SK-N-SH (cell line): ENCODE measurements around the gene ME3. TPM values are rescaled to one million over a fixed set of nuclear protein-coding genes. Genes with fewer than 3 reads are reported as not detected.

Experiments
- CTCF ChIA-PET: fragments of 300-600, 350-600 bp; formaldehyde crosslinking; extraction: SDS; loops from one replicate; lab custom pipeline; 2021; lab: Yijun Ruan, JAX
- POLR2A ChIA-PET: fragments of 350-600 bp; sonication (Branson Sonifier 250); formaldehyde crosslinking; extraction: SDS; loops from one replicate; lab custom pipeline; 2020; ENCODE audit warnings: antibody characterized with exemption, inconsistent platforms; lab: Yijun Ruan, JAX
- DNase-seq: peaks from one replicate; pipeline ENCODE4 v3.0.0; 2012
- H2AFZ ChIP-seq: fragments of 200-600 bp; sonication (generic); 2 replicates; pipeline ENCODE4 v1.8.1; 2016; ENCODE audit warnings: antibody characterized with exemption, mild to moderate bottlenecking, low read depth
- H3F3A ChIP-seq: fragments of 200-600 bp; sonication (generic); replicated peaks from 2 replicates; pipeline ENCODE3; 2016; ENCODE audit warnings: antibody characterized with exemption, mild to moderate bottlenecking; ENCODE audit not compliant: insufficient read depth
- H3K27ac ChIP-seq, 2 experiments: fragments of 200-500 bp in 1 of 2; fragments of 200-600 bp in 1 of 2; sonication (Bioruptor generic) in 1 of 2; sonication (generic), shearing (Covaris generic) in 1 of 2; 2 replicates each; pipeline versions ENCODE4 v1.5.1 to v1.6.1; 2014 to 2016; ENCODE audit warnings: low read depth in 2 of 2, inconsistent platforms in 1 of 2, low read length in 1 of 2, mild to moderate bottlenecking in 1 of 2, mixed read lengths in 1 of 2
- H3K27me3 ChIP-seq: fragments of 200-600 bp; sonication (generic), shearing (Covaris generic); 2 replicates; pipeline ENCODE4 v1.6.1; 2016; ENCODE audit warnings: mixed run types; ENCODE audit not compliant: insufficient read depth
- H3K36me3 ChIP-seq, 2 experiments: fragments of 200-500 bp in 1 of 2; fragments of 200-600 bp in 1 of 2; sonication (Bioruptor generic) in 1 of 2; sonication (generic) in 1 of 2; replicated peaks in 1 of 2; 2 replicates each; pipeline versions ENCODE3 to v1.5.1; 2014 to 2016; ENCODE audit warnings: low read length in 1 of 2, mild to moderate bottlenecking in 1 of 2; ENCODE audit not compliant: insufficient read depth in 2 of 2, control insufficient read depth in 1 of 2
- H3K4me1 ChIP-seq, 2 experiments: fragments of 200-500 bp in 1 of 2; fragments of 200-600 bp in 1 of 2; sonication (Bioruptor generic) in 1 of 2; sonication (generic), shearing (Covaris generic) in 1 of 2; 2 replicates each; pipeline versions ENCODE4 v1.5.1 to v1.6.1; 2014 to 2016; ENCODE audit warnings: low read depth in 1 of 2, low read length in 1 of 2, mixed run types in 1 of 2; ENCODE audit not compliant: insufficient read depth in 2 of 2, control insufficient read depth in 1 of 2
- H3K4me2 ChIP-seq: fragments of 200-600 bp; sonication (generic), shearing (Covaris generic); 2 replicates; pipeline ENCODE4 v1.6.1; 2017; ENCODE audit warnings: mixed run types
- H3K4me3 ChIP-seq, 2 experiments: fragments of 200-500 bp in 1 of 2; fragments of 200-600 bp in 1 of 2; sonication (Bioruptor generic) in 1 of 2; sonication (generic), shearing (Covaris generic) in 1 of 2; 2 replicates each; pipeline versions ENCODE4 v1.5.1 to v1.8.1; 2014 to 2016; ENCODE audit warnings: low read depth in 2 of 2, inconsistent platforms in 1 of 2, low read length in 1 of 2, mild to moderate bottlenecking in 1 of 2, mixed read lengths in 1 of 2, moderate library complexity in 1 of 2
- H3K79me2 ChIP-seq: fragments of 200-600 bp; sonication (generic); 2 replicates; pipeline ENCODE4 v1.8.1; 2017; ENCODE audit warnings: mild to moderate bottlenecking; ENCODE audit not compliant: insufficient read depth
- H3K9ac ChIP-seq: fragments of 200-600 bp; sonication (generic); 2 replicates; pipeline ENCODE4 v1.6.1; 2017; ENCODE audit warnings: mixed run types
- H3K9me2 ChIP-seq: fragments of 200-600 bp; sonication (generic); 2 replicates; pipeline ENCODE4 v1.6.1; 2017; ENCODE audit warnings: mixed run types
- H3K9me3 ChIP-seq: fragments of 200-600 bp; sonication (generic); 2 replicates; pipeline ENCODE4 v1.6.1; 2017; ENCODE audit warnings: mixed run types, mild to moderate bottlenecking, moderate library complexity
- H4K20me1 ChIP-seq: fragments of 200-600 bp; sonication (generic); 2 replicates; pipeline ENCODE4 v1.6.1; 2017; ENCODE audit warnings: mild to moderate bottlenecking, mixed run types; ENCODE audit not compliant: insufficient read depth
- CTCF ChIP-seq: fragments of 200-600 bp; sonication (generic); IDR thresholded peaks from 2 replicates; pipeline ENCODE4 v1.6.1; 2017; ENCODE audit warnings: antibody characterized with exemption, mild to moderate bottlenecking, moderate library complexity
- ELF1 ChIP-seq: IDR thresholded peaks from 2 replicates; pipeline ENCODE4 v1.4.0; 2012
- EP300 ChIP-seq, 2 experiments: IDR thresholded peaks; 2 replicates each; pipeline versions ENCODE4 v1.4.0 to v1.6.1; 2012; ENCODE audit warnings: borderline replicate concordance in 1 of 2, low read depth in 1 of 2, low read length in 1 of 2
- EZH2phosphoT487 ChIP-seq: fragments of 200-600 bp; sonication (generic); IDR thresholded peaks from 2 replicates; pipeline ENCODE4 v1.6.1; 2017; ENCODE audit warnings: low read depth, mixed run types, mild to moderate bottlenecking, antibody characterized with exemption, moderate library complexity, borderline replicate concordance
- FOSL2 ChIP-seq: IDR thresholded peaks from 2 replicates; pipeline ENCODE4 v1.4.0; 2012; ENCODE audit warnings: low read depth, mild to moderate bottlenecking, moderate library complexity, borderline replicate concordance
- JUND ChIP-seq: IDR thresholded peaks from 2 replicates; pipeline ENCODE4 v1.4.0; 2012
- MEF2A ChIP-seq: IDR thresholded peaks from 2 replicates; pipeline ENCODE4 v1.4.0; 2012; ENCODE audit warnings: low read depth, borderline replicate concordance
- NFIC ChIP-seq: IDR thresholded peaks from 2 replicates; pipeline ENCODE4 v1.4.0; 2012; ENCODE audit warnings: borderline replicate concordance
- NRF1 ChIP-seq: IDR thresholded peaks from 2 replicates; pipeline ENCODE4 v1.6.1; 2012; ENCODE audit warnings: low read depth, mild to moderate bottlenecking, low read length
- RAD21 ChIP-seq: IDR thresholded peaks from 2 replicates; pipeline ENCODE4 v1.6.1; 2012; ENCODE audit warnings: mild to moderate bottlenecking, low read length
- RCOR1 ChIP-seq: fragments of 150-350 bp; IDR thresholded peaks from 2 replicates; pipeline ENCODE4 v1.6.1; 2017; ENCODE audit warnings: antibody characterized with exemption, low read length
- RXRA ChIP-seq: IDR thresholded peaks from 2 replicates; pipeline ENCODE4 v1.4.0; 2012; ENCODE audit warnings: low read depth, mild to moderate bottlenecking, borderline replicate concordance
- SIN3A ChIP-seq: IDR thresholded peaks from 2 replicates; pipeline ENCODE4 v1.6.1; 2012; ENCODE audit warnings: low read depth, mild to moderate bottlenecking, low read length, moderate library complexity, borderline replicate concordance
- TCF12 ChIP-seq: IDR thresholded peaks from 2 replicates; pipeline ENCODE4 v1.4.0; 2012
- YY1 ChIP-seq: IDR thresholded peaks from 2 replicates; pipeline ENCODE4 v1.4.0; 2012; ENCODE audit warnings: low read depth, mild to moderate bottlenecking
- WGBS: methylation state at CpG from one replicate; pipeline ENCODE4 v1.1.6; 2017; ENCODE audit warnings: low lambda C conversion rate; 5-methylcytosine and 5-hydroxymethylcytosine counted together
- polyA plus RNA-seq, 3 experiments: library from polyadenylated mRNA; depleted of rRNA; stranded (reverse); fragments of >200 nt; gene quantifications; 2 replicates each; pipeline ENCODE4 v1.2.3, GENCODE V29; 2012
- TF ChIP-seq, protein P1 (sequence below): IDR thresholded peaks from 2 replicates; pipeline ENCODE4 v1.6.1; 2012; ENCODE audit warnings: mild to moderate bottlenecking, low read depth, low read length, moderate library complexity
- TF ChIP-seq, protein P2 (sequence below): IDR thresholded peaks from 2 replicates; pipeline ENCODE4 v1.4.0; 2012; ENCODE audit warnings: low read depth
- TF ChIP-seq, protein P3 (sequence below): IDR thresholded peaks from 2 replicates; pipeline ENCODE4 v1.4.0; 2012; ENCODE audit warnings: low read depth, borderline replicate concordance
- TF ChIP-seq, protein P4 (sequence below): IDR thresholded peaks from 2 replicates; pipeline ENCODE4 v1.4.0; 2012; ENCODE audit warnings: low read depth, borderline replicate concordance
- TF ChIP-seq, protein P5 (sequence below): IDR thresholded peaks from 2 replicates; pipeline ENCODE4; 2012
- TF ChIP-seq, protein P6 (sequence below): fragments of 150-350 bp; IDR thresholded peaks from 2 replicates; pipeline ENCODE4 v1.6.1; 2016; ENCODE audit warnings: mild to moderate bottlenecking, low read depth, low read length

The ME3 gene
- polyA plus RNA-seq, 1 of the 3 experiments (the other 2 are of a cell fraction): 22.0 TPM

DNA sequence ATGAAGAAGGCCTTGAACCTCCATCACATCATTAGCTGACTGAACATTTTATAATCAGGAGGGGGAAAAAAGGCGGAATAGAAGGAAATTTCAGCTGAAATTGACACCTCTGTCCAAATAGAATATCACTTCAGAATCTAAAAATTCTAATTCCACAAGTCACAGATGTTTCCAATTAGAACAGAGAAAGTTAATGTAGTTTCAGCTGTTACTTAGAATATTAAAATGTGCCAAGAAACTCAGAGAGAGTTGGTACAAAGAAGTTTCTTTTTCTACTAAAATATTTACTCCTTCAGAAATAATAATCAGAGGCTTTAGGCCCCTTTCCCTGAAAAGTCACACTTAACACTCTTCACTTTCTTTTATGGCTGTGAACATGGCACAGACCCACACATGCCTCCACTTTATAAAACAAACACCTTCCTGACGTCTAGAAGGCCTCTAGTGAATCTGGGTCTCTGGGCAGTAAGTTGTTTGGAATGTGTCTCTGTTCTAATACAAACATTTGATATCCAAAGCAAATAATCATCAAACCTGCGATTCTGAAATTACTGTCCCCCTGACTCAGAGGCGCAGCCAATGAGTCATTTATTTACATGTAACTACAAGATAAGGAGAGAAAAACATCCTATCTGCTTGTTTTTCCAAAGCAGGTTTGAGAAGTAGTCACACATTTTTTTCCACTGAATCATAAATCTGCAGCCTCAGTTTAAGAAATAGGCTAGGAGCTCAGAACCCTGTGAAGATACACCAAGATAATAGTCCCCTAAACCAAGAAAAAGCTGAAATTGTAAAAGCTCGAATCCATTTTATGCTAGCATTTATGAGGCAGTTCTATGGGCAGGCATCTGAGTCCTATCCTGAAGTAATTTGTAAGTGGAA is 148.4 kb downstream of the ME3 start:
- POLR2A ChIA-PET: no interaction called here
- H3K9ac ChIP-seq: peak overlapping the region; percentile 58
- TF ChIP-seq, protein P1, sequence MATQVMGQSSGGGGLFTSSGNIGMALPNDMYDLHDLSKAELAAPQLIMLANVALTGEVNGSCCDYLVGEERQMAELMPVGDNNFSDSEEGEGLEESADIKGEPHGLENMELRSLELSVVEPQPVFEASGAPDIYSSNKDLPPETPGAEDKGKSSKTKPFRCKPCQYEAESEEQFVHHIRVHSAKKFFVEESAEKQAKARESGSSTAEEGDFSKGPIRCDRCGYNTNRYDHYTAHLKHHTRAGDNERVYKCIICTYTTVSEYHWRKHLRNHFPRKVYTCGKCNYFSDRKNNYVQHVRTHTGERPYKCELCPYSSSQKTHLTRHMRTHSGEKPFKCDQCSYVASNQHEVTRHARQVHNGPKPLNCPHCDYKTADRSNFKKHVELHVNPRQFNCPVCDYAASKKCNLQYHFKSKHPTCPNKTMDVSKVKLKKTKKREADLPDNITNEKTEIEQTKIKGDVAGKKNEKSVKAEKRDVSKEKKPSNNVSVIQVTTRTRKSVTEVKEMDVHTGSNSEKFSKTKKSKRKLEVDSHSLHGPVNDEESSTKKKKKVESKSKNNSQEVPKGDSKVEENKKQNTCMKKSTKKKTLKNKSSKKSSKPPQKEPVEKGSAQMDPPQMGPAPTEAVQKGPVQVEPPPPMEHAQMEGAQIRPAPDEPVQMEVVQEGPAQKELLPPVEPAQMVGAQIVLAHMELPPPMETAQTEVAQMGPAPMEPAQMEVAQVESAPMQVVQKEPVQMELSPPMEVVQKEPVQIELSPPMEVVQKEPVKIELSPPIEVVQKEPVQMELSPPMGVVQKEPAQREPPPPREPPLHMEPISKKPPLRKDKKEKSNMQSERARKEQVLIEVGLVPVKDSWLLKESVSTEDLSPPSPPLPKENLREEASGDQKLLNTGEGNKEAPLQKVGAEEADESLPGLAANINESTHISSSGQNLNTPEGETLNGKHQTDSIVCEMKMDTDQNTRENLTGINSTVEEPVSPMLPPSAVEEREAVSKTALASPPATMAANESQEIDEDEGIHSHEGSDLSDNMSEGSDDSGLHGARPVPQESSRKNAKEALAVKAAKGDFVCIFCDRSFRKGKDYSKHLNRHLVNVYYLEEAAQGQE: no peak
- TF ChIP-seq EP300 (IDR thresholded peaks at IDR 0.05; ENCODE audit: borderline replicate concordance in 1 of 2, low read depth in 1 of 2, low read length in 1 of 2): peak in 1 of 2 experiments; percentile 81; a peak in 2 of 4 replicates
- TF ChIP-seq NFIC: peak; percentile 52; the same call in 1 of the 2 replicates
- TF ChIP-seq FOSL2: peak; percentile 95
- TF ChIP-seq YY1: no peak
- no peak for TF ChIP-seq CTCF
- no peak for TF ChIP-seq SIN3A
- no peak for TF ChIP-seq NRF1
- TF ChIP-seq RCOR1: no peak
- peak; percentile 62; the same call in 1 of the 2 replicates for TF ChIP-seq TCF12
- TF ChIP-seq MEF2A: 0 out of 2 replicates have a peak, but pooled peaks have one; percentile 4
- TF ChIP-seq, protein P2, sequence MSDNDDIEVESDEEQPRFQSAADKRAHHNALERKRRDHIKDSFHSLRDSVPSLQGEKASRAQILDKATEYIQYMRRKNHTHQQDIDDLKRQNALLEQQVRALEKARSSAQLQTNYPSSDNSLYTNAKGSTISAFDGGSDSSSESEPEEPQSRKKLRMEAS: no peak
- TF ChIP-seq RAD21: no peak
- TF ChIP-seq EZH2phosphoT487: no peak
- TF ChIP-seq, protein P3, sequence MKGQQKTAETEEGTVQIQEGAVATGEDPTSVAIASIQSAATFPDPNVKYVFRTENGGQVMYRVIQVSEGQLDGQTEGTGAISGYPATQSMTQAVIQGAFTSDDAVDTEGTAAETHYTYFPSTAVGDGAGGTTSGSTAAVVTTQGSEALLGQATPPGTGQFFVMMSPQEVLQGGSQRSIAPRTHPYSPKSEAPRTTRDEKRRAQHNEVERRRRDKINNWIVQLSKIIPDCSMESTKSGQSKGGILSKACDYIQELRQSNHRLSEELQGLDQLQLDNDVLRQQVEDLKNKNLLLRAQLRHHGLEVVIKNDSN: no peak
- TF ChIP-seq, protein P4, sequence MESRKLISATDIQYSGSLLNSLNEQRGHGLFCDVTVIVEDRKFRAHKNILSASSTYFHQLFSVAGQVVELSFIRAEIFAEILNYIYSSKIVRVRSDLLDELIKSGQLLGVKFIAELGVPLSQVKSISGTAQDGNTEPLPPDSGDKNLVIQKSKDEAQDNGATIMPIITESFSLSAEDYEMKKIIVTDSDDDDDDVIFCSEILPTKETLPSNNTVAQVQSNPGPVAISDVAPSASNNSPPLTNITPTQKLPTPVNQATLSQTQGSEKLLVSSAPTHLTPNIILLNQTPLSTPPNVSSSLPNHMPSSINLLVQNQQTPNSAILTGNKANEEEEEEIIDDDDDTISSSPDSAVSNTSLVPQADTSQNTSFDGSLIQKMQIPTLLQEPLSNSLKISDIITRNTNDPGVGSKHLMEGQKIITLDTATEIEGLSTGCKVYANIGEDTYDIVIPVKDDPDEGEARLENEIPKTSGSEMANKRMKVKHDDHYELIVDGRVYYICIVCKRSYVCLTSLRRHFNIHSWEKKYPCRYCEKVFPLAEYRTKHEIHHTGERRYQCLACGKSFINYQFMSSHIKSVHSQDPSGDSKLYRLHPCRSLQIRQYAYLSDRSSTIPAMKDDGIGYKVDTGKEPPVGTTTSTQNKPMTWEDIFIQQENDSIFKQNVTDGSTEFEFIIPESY: no peak
- TF ChIP-seq RXRA: 0 out of 2 replicates have a peak, but pooled peaks have one; percentile 22
- no peak for TF ChIP-seq ELF1
- TF ChIP-seq, protein P5, sequence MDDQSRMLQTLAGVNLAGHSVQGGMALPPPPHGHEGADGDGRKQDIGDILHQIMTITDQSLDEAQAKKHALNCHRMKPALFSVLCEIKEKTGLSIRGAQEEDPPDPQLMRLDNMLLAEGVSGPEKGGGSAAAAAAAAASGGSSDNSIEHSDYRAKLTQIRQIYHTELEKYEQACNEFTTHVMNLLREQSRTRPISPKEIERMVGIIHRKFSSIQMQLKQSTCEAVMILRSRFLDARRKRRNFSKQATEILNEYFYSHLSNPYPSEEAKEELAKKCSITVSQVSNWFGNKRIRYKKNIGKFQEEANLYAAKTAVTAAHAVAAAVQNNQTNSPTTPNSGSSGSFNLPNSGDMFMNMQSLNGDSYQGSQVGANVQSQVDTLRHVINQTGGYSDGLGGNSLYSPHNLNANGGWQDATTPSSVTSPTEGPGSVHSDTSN: peak; percentile 51; the same call in 1 of the 2 replicates
- TF ChIP-seq, protein P6, sequence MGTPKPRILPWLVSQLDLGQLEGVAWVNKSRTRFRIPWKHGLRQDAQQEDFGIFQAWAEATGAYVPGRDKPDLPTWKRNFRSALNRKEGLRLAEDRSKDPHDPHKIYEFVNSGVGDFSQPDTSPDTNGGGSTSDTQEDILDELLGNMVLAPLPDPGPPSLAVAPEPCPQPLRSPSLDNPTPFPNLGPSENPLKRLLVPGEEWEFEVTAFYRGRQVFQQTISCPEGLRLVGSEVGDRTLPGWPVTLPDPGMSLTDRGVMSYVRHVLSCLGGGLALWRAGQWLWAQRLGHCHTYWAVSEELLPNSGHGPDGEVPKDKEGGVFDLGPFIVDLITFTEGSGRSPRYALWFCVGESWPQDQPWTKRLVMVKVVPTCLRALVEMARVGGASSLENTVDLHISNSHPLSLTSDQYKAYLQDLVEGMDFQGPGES: no peak
- TF ChIP-seq JUND: peak; percentile 93

More for the DNA sequence above, 148.4 kb downstream of the ME3 start:
- DNase-seq: no peak
- Histone ChIP-seq H3K36me3 (no peaks in the 10 kb centered on the region), H3K4me2 (peak overlapping the region; percentile 32), H3K9me3 (peaks cover 6% of the 10 kb centered on the region; the same call in 1 of the 2 replicates), H3K27ac (peak overlapping the region; percentile 85 to 96), H3K9me2 (no peaks in the 10 kb centered on the region), H3F3A (peaks cover 34% of the 10 kb centered on the region), H3K4me3 (no peak overlapping the region; a peak in 1 of 4 replicates), H3K27me3 (no peaks in the 10 kb centered on the region), H4K20me1 (no peaks in the 10 kb centered on the region), H3K4me1 (peaks cover 5 to 21% of the 10 kb centered on the region in 2 experiments), H3K79me2 (no peaks in the 10 kb centered on the region), H2AFZ (no peak overlapping the region)
- CTCF ChIA-PET: interaction anchor here (0.9 kb wide), 1 partner anchor 10 kb away, joined by 3 read pairs; no protein-coding TSS in a partner anchor
- WGBS: 9% methylated on average over 5 of the region's 5 CpGs
